ENCODE measurements around the gene MFSD12. TPM values are rescaled to one million over a fixed set of nuclear protein-coding genes. Genes with fewer than 3 reads are reported as not detected.
"Not testable (repeated sequence)": the region's sequence is repeated elsewhere in the genome, so short reads cannot be mapped to it uniquely, and the experiment has no call there.

The MFSD12 gene
- total RNA-seq, 1 donor from 2014 or later: 20.6 TPM

GRCh38 chr19:3536429-3537100 lies 20.8 kb downstream of the MFSD12 start:
- no peak for DNase-seq

- no peak for DNase-seq
Measured at GRCh38 chr19:3535981-3536380, 21.4 kb downstream of the MFSD12 start.

DNA sequence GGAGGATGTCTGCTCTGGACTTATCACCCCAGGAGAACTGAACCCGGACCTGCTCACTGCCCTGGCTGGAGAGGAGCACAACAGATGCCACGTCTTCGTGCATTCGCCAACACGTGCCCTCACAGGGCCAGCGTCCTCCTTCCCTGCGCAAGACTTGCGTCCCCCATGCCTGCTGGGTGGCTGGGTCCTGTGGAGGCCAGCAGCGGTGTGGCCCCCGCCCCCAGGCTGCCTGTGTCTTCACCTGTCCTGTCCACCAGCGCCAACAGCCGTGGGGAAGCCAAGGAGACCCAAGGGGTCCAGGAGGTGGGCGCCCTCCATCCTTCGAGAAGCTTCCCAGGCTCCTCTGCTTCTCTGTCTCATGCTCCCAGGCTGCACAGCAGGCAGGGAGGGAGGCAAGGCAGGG lies 21.8 kb downstream of the MFSD12 start:
- DNase-seq: no peak

- no peak for DNase-seq
Measured at GRCh38 chr19:3535235-3535535, 22.2 kb downstream of the MFSD12 start.

DNA sequence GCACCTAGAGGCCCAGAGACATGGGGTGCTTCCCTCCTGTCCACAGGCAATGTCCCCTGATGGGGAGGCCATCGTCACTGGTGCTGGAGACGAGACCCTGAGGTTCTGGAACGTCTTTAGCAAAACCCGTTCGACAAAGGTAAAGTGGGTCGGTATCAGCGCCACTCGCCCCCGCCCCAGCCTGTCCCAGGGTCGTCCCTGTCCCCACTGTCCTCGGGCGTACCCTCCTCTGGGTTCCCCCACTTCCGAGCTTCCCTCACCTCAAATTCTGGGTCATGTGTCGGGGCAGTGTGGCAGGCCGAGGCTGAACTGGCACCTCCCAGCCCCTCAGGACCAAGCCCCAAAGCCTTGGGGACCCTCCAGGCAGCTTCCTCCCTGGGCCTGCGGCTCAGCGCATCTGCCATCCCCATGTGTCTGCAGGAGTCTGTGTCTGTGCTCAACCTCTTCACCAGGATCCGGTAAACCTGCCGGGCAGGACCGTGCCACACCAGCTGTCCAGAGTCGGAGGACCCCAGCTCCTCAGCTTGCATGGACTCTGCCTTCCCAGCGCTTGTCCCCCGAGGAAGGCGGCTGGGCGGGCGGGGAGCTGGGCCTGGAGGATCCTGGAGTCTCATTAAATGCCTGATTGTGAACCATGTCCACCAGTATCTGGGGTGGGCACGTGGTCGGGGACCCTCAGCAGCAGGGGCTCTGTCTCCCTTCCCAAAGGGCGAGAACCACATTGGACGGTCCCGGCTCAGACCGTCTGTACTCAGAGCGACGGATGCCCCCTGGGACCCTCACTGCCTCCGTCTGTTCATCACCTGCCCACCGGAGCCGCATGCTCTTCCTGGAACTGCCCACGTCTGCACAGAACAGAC lies 22.8 kb downstream of the MFSD12 start:
- DNase-seq: no peak

DNA sequence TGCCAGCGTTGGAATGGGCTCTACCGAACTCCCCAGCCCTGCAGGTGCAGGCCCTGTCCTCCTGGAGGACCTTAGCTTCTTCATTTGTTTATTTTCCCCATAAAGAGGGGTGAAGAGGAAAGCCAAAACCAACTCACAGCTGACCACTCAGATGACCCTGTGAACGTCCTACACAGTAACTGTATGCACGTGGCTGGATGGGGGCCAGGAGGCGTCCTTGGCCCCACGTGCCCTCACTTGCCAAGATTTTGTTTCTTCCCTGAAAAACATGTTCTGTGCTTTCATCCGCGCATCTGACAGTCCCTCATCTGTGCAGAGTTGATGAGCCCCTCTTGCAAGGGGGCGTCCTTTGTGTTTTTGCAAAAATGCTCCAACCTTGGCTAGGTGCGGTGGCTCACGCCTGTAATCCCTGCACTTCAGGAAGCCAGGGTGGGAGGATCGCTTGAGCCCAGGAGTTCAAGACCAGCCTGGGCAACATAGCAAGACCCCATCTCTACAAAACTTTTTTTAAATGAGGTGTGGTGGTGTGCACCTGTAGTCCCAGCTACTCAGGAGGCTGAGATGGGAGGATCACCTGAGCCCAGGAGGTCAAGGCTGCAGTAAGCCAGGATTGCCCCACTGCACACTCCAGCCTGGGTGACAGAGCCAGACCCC lies 23.7 kb downstream of the MFSD12 start:
- DNase-seq: no peak

GRCh38 chr19:3533033-3533432 lies 24.4 kb downstream of the MFSD12 start:
- DNase-seq: no peak

DNA sequence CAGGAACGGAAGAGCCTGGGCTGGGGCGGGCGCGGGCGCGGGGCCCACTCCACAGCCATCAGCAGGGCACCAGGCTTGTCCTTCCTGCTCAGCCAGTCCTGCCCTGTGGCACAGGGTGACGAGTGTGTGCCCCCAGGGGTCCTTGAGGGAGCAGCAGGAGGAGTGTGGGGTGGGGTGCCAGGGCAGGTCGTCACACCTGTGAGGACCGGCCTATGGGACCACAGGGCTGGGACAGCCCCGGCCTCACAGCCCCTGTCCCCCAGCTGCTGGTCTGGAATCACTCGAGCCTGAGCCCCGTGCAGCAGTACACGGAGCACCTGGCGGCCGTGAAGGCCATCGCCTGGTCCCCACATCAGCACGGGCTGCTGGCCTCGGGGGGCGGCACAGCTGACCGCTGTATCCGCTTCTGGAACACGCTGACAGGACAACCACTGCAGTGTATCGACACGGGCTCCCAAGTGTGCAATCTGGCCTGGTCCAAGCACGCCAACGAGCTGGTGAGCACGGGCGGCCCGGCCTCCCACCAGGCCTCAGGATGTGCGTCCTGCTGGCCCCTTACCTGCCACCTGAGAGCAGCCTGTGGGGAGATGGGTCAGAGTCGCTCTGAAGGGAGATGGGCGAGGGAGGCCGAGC lies 25.1 kb downstream of the MFSD12 start:
- no peak for DNase-seq

GRCh38 chr19:3531716-3532115 lies 25.7 kb downstream of the MFSD12 start:
- DNase-seq: no peak

GRCh38 chr19:3530389-3530788 lies 27.0 kb downstream of the MFSD12 start:
- DNase-seq: no peak

DNA sequence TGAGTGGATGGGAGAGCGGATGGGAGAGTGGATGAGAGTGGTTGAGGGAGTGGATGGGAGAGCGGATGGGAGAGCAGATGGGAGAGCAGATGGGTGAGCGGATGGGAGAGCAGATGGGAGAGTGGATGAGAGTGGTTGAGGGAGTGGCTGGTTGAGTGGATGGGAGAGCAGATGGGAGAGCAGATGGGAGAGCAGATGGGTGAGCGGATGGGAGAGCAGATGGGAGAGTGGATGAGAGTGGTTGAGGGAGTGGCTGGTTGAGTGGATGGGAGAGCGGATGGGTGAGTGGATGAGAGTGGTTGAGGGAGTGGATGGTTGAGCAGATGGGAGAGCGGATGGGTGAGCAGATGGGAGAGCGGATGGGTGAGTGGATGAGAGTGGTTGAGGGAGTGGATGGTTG lies 28.1 kb downstream of the MFSD12 start:
- not testable (repeated sequence) for DNase-seq

GRCh38 chr19:3528539-3529211 lies 28.7 kb downstream of the MFSD12 start:
- no peak for DNase-seq

GRCh38 chr19:3528080-3528479 lies 29.3 kb downstream of the MFSD12 start:
- DNase-seq: no peak

- DNase-seq: no peak
Measured at GRCh38 chr19:3527238-3527910, 30.0 kb downstream of the MFSD12 start.

DNA sequence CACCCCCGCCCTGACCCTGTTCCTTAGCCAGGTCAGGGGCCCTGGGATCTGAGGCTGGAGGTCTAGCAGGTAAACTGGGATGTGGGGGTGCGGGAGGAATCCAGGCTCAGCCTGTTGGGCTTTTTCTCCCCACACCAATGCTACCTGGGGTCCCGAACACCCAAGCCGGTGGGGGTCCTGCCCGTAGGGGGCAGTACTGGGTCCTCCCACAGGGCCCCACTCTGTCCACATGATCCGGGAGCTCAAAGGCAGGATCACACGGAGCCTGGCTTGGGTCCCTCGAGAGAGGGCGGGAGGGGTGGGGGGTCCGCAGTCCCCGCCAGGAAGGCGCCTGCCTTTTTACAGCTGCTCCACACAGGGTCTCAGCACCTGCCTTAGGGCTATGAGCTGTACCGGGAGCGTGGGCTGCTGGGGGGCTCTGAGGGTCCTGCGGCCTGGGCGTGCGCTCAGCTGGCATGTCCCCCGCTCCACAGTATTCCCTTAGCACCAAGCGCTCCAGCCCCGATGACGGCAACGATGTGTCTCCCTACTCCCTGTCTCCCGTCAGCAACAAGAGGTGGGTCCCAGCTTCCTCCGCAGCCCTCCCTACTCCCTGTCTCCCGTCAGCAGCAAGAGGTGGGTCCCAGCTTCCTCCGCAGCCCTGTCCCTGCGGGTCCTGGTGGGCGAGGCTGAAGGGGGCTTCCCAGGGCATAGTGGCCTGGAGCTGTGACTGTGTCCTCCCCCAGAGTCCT lies 30.7 kb downstream of the MFSD12 start:
- DNase-seq: no peak

DNA sequence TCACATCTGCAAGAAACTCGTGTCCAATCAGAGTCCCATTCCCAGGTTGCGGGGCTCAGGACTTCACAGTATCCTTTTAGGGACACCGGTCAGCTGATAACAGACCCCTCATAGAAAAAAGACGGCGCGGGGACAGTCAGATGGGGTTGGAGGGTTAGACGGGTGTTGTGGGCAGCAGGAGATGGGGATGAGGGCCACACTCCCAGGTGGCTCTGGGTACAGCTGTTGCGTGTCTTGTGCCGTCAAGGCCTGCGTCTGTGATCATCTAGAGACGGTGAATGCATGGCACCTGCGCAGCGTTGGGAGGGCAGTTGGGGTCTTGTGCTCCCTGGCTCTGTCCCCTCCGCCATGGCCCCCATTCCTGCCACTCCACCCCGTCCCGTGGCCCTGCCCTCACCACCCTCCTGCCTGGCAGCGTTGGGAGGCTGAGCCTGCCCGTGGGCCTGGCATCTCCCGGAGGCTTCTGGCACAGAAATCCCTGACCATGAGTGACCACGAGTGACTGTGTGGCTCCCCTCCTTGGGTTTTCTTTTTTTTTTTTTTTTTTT lies 32.4 kb downstream of the MFSD12 start:
- DNase-seq: no peak

DNA sequence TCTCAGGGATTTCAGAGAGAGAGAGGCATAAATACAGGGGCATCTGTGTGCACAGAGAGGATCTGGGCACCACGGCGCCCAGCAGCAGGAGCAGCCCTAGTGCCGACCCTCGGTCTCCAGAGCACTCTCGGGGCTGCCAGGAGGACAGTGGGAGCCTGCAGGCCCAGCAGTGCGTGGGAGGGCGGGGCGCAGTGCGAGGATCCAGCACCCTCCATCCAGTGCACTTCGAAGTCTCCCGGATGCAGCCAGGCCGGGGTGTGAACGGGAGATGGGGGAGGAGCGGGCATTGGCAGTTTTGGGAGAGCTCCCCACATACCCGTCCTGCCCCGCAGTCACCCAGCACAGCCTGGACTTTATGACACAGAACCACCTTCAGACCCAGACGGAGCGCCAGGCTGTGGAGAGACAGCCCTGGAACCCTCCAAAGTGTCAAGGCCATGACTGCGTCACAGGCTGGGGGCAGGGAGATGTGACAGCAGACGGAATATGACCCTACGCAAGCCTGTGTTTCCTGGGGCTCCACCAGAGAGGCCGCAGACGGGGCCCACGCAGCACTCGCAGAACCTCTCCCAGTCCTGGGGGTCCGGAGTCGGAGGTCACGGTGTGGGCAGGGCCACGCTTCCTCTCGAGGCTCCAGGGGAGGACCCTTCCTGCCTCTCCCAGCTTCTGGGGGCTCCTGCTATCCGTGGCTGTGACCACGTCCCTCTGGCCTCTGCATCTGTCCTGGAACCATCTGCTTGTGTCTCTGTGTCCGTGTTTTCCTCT lies 33.1 kb downstream of the MFSD12 start:
- no peak for DNase-seq

- DNase-seq: no peak
Measured at GRCh38 chr19:3523361-3524077, 33.9 kb downstream of the MFSD12 start.

All from tongue (tissue), 2 donors.